Sciatic nerve (tissue), 1 donor: ENCODE results near the gene PCIF1. TPM values are rescaled to one million over a fixed set of nuclear protein-coding genes. Genes with fewer than 3 reads are reported as not detected.

Experiments
- total RNA-seq: library from RNA; stranded (reverse); fragmentation: NEBNext Ultra II Directional; extraction: Animal tissue kit (Norgen Biotek cat#: 25700); gene quantifications from one replicate; pipeline ENCODE4 v1.2.1, GENCODE V29; 2021
- donor health status: DM: no; HTN: no; CAD: no.

PCIF1 gene
- total RNA-seq, 1 donor from 2014 or later = 38.2 TPM

Other genes with a start within 250 kb of the PCIF1 start
- not detected for gene WFDC13, start 232.6 kb upstream of the PCIF1 start, total RNA-seq
- gene WFDC10B, start 229.7 kb upstream of the PCIF1 start, total RNA-seq = not detected
- gene SPINT4, start 212.3 kb upstream of the PCIF1 start, total RNA-seq = not detected
- gene WFDC3, start 142.8 kb upstream of the PCIF1 start, total RNA-seq = 1.5 TPM
- gene DNTTIP1, start 142.7 kb upstream of the PCIF1 start, total RNA-seq = 20.5 TPM
- 0.80 TPM for gene UBE2C, start 122.0 kb upstream of the PCIF1 start, total RNA-seq
- 0.89 TPM for gene TNNC2, start 107.4 kb upstream of the PCIF1 start, total RNA-seq
- gene SNX21, start 100.9 kb upstream of the PCIF1 start, total RNA-seq = 52.6 TPM
- gene ACOT8, start 77.3 kb upstream of the PCIF1 start, total RNA-seq = 19.7 TPM
- gene ZSWIM3, start 77.1 kb upstream of the PCIF1 start, total RNA-seq = 3.8 TPM
- 8.1 TPM for gene ZSWIM1, start 53.5 kb upstream of the PCIF1 start, total RNA-seq
- 2.8 TPM for gene SPATA25, start 47.1 kb upstream of the PCIF1 start, total RNA-seq
- gene NEURL2, start 43.5 kb upstream of the PCIF1 start, total RNA-seq = 8.9 TPM
- gene CTSA, start 43.3 kb upstream of the PCIF1 start, total RNA-seq = 87.4 TPM
- 95.4 TPM for gene PLTP, start 22.5 kb upstream of the PCIF1 start, total RNA-seq
- gene ZNF335, start 37.5 kb downstream of the PCIF1 start, total RNA-seq = 22.3 TPM
- 5.0 TPM for gene MMP9, start 74.2 kb downstream of the PCIF1 start, total RNA-seq
- gene SLC12A5, start 94.5 kb downstream of the PCIF1 start, total RNA-seq = 3.9 TPM
- gene NCOA5, start 155.3 kb downstream of the PCIF1 start, total RNA-seq = 27.4 TPM
- 25.1 TPM for gene CD40, start 183.6 kb downstream of the PCIF1 start, total RNA-seq